ENCODE data around the gene MRAS. TPM values are rescaled to one million over a fixed set of nuclear protein-coding genes. Genes with fewer than 3 reads are reported as not detected.
A peak's percentile ranks its signal among the peaks of the same experiment; 100 is the strongest.
"Not testable (repeated sequence)": the region's sequence is repeated elsewhere in the genome, so short reads cannot be mapped to it uniquely, and the experiment has no call there.

Gene MRAS
- total RNA-seq, 2 donors from 2014 or later: 0.19 to 0.72 TPM

DNA sequence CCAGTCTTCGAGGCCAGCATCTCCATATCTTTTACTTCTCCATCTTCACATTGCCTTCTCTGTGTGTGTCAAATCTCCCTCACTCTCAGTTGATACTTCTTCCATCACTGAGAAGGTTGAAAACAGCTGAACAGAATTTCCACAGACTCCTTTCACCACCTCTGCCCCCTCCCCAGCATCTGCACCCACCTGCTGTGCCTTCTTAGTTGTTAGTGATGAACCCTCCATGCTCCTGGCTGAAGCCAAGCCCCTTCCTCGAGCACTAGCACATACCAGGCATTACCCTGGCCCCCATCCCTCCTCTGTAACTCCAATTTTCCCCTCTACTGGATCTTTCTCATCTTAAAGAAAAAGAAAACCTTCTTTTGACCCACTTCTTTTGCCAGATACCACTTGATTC lies 58.2 kb downstream of the MRAS start:
- Mint-ChIP-seq H3K9me3 (no peaks in the 10 kb centered on the region), H3K36me3 (ENCODE audit: insufficient read depth in 2 of 2) (no peaks in the 10 kb centered on the region), H3K27me3 (ENCODE audit: low read depth) (peaks cover 35% of the 10 kb centered on the region), H3K27ac (no peak overlapping the region), H3K4me1 (ENCODE audit: low read depth) (no peaks in the 10 kb centered on the region), H3K4me3 (no peak overlapping the region)
- DNase-seq: no peak
- ATAC-seq (replicated peaks in 1 of 2): no peak

GRCh38 chr3:138407236-138407907 lies 59.0 kb downstream of the MRAS start:
- Mint-ChIP-seq H3K27me3 (ENCODE audit: low read depth) (peaks cover 35% of the 10 kb centered on the region), H3K4me3 (no peak overlapping the region), H3K36me3 (ENCODE audit: insufficient read depth in 2 of 2) (no peaks in the 10 kb centered on the region), H3K9me3 (no peaks in the 10 kb centered on the region), H3K27ac (no peak overlapping the region), H3K4me1 (ENCODE audit: low read depth) (no peaks in the 10 kb centered on the region)
- ATAC-seq (replicated peaks in 1 of 2) (no peak), DNase-seq (no peak)

DNA sequence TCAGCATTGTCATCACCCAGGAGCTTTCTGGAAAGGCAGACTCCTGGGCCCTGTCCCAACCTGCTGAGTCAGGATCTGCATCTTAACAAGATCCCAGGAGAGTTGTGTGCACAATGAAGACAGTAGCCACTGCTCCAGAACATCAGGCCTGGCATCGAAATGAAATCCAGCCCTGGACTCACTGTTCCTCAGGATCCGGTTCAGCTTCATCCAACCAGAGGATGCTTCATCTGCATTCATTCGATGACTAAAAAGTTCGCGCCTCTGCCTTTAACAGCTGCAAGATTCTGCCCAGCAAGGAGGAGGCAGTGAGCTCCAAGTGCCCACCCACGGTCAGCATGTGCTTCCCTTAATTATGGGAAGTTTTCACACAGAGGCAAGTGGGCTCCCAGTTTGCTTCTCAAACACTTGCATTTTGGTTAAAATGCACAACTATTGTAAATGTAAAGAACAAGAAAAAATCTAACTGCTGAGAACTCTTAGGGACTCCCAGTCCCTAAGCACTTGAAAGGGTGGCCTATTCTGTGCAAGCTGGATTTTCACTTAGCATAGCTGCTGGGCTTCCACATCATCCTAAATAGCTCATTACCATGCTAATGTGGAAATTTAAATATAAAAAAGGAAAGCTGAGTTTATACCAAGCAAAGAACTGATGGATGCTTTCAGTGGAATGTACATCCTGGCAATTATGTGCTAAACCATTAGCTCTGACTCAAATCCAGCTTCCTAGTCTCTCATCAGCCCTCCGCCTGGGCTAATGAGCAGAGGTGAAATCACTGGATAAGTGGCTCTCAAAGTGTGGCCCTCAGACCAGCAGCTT lies 60.6 kb downstream of the MRAS start:
- Mint-ChIP-seq H3K4me1 (ENCODE audit: low read depth) (no peaks in the 10 kb centered on the region), H3K9me3 (no peaks in the 10 kb centered on the region), H3K36me3 (ENCODE audit: insufficient read depth in 2 of 2) (no peaks in the 10 kb centered on the region), H3K27me3 (ENCODE audit: low read depth) (peaks cover 35% of the 10 kb centered on the region), H3K4me3 (no peak overlapping the region), H3K27ac (no peak overlapping the region)
- ATAC-seq (replicated peaks in 1 of 2) (no peak), DNase-seq (no peak)

GRCh38 chr3:138412821-138413551 lies 64.6 kb downstream of the MRAS start:
- DNase-seq (no peak), ATAC-seq (replicated peaks in 1 of 2) (peak; percentile 43 to 46)
- Mint-ChIP-seq H3K36me3 (ENCODE audit: insufficient read depth in 2 of 2) (no peaks in the 10 kb centered on the region), H3K27me3 (ENCODE audit: low read depth) (peaks cover 10% of the 10 kb centered on the region), H3K4me1 (ENCODE audit: low read depth) (no peaks in the 10 kb centered on the region), H3K9me3 (no peaks in the 10 kb centered on the region), H3K27ac (no peak overlapping the region), H3K4me3 (no peak overlapping the region)

GRCh38 chr3:138416236-138416635 lies 67.9 kb downstream of the MRAS start:
- DNase-seq; H3K4me3 Mint-ChIP-seq; H3K27me3 Mint-ChIP-seq (ENCODE audit: low read depth); H3K9me3 Mint-ChIP-seq; H3K4me1 Mint-ChIP-seq (ENCODE audit: low read depth); H3K36me3 Mint-ChIP-seq (ENCODE audit: insufficient read depth in 2 of 2); ATAC-seq (replicated peaks in 1 of 2); H3K27ac Mint-ChIP-seq: not testable (repeated sequence)

DNA sequence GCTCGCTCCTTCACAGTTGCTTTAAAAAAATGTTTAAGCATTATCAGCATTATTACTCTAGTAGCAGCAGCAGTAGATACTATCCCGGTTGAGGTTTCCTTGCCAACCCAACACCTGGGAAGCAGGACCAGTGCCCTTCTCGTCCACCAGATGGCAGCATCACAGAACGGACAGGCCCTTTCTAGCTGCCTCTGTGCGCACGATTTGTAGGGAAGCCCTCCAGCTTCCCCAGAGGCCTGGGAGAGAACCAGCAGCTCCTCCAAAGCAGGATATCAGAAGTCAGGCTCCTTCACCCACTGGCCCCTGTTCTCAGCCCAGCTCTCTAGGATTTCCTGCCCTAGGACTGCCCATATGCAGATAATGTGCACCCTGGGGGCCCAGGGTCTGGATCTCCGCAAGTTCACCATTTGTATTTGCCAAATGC lies 69.2 kb downstream of the MRAS start:
- no peaks in the 10 kb centered on the region for H3K4me1 Mint-ChIP-seq (ENCODE audit: low read depth)
- H3K27ac Mint-ChIP-seq: no peak overlapping the region
- ATAC-seq (replicated peaks in 1 of 2) (peak; percentile 83), DNase-seq (peak; percentile 67 to 70)
- H3K4me3 Mint-ChIP-seq: no peak overlapping the region
- H3K36me3 Mint-ChIP-seq (ENCODE audit: insufficient read depth in 2 of 2): no peaks in the 10 kb centered on the region
- peaks cover 0 to 2% of the 10 kb centered on the region in 2 donors for H3K9me3 Mint-ChIP-seq
- no peaks in the 10 kb centered on the region for H3K27me3 Mint-ChIP-seq (ENCODE audit: low read depth)

- Mint-ChIP-seq H3K9me3 (peaks cover 0 to 2% of the 10 kb centered on the region in 2 donors), H3K27me3 (ENCODE audit: low read depth) (no peaks in the 10 kb centered on the region), H3K36me3 (ENCODE audit: insufficient read depth in 2 of 2) (no peaks in the 10 kb centered on the region), H3K27ac (no peak overlapping the region), H3K4me1 (ENCODE audit: low read depth) (no peaks in the 10 kb centered on the region), H3K4me3 (no peak overlapping the region)
- DNase-seq: no peak
- no peak for ATAC-seq (replicated peaks in 1 of 2)
These were observed 70.3 kb downstream of the MRAS start for GRCh38 chr3:138418601-138419206.

GRCh38 chr3:138423316-138423715 lies 74.9 kb downstream of the MRAS start:
- Mint-ChIP-seq H3K9me3 (peaks cover 0 to 2% of the 10 kb centered on the region in 2 donors), H3K4me3 (no peak overlapping the region), H3K27ac (no peak overlapping the region), H3K27me3 (ENCODE audit: low read depth) (no peaks in the 10 kb centered on the region), H3K4me1 (ENCODE audit: low read depth) (no peaks in the 10 kb centered on the region), H3K36me3 (ENCODE audit: insufficient read depth in 2 of 2) (no peaks in the 10 kb centered on the region)
- ATAC-seq (replicated peaks in 1 of 2): no peak
- no peak for DNase-seq

DNA sequence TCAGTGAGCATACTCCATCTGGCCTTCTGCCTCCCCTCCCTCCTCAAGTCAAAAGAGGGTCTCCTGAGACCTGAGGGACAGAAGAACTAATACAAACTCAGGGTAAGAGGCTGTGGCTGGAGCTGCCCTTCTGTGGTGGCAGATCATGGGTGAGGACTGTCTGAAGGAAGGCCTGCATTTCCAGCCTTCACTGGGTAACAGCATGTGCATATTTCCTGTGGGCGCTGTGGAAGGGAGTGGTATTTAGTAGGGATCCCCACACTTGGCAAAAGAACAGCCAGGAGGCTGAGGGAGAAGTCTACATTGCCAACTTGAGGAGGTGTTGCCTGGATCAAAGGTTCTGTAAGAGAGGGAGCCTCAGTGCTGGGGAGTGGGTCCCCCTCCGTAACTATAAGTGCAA lies 75.9 kb downstream of the MRAS start:
- Mint-ChIP-seq H3K27me3 (ENCODE audit: low read depth) (no peaks in the 10 kb centered on the region), H3K4me1 (ENCODE audit: low read depth) (no peaks in the 10 kb centered on the region), H3K27ac (no peak overlapping the region), H3K4me3 (no peak overlapping the region), H3K36me3 (ENCODE audit: insufficient read depth in 2 of 2) (no peaks in the 10 kb centered on the region), H3K9me3 (peaks cover 0 to 2% of the 10 kb centered on the region in 2 donors)
- ATAC-seq (replicated peaks in 1 of 2) (no peak), DNase-seq (no peak)

- DNase-seq (no peak), ATAC-seq (replicated peaks in 1 of 2) (no peak)
- H3K4me1 Mint-ChIP-seq (ENCODE audit: low read depth): no peaks in the 10 kb centered on the region
- peaks cover 0 to 2% of the 10 kb centered on the region in 2 donors for H3K9me3 Mint-ChIP-seq
- no peaks in the 10 kb centered on the region for H3K36me3 Mint-ChIP-seq (ENCODE audit: insufficient read depth in 2 of 2)
- no peak overlapping the region for H3K27ac Mint-ChIP-seq
- peaks cover 3% of the 10 kb centered on the region for H3K27me3 Mint-ChIP-seq (ENCODE audit: low read depth)
- H3K4me3 Mint-ChIP-seq: no peak overlapping the region
These were observed 77.8 kb downstream of the MRAS start for GRCh38 chr3:138426211-138426610.

GRCh38 chr3:138426754-138427153 lies 78.4 kb downstream of the MRAS start:
- not testable (repeated sequence) for H3K27me3 Mint-ChIP-seq (ENCODE audit: low read depth); DNase-seq; H3K27ac Mint-ChIP-seq; H3K36me3 Mint-ChIP-seq (ENCODE audit: insufficient read depth in 2 of 2); H3K4me3 Mint-ChIP-seq; ATAC-seq (replicated peaks in 1 of 2); H3K4me1 Mint-ChIP-seq (ENCODE audit: low read depth); H3K9me3 Mint-ChIP-seq

GRCh38 chr3:138429665-138430064 lies 81.3 kb downstream of the MRAS start:
- H3K9me3 Mint-ChIP-seq: no peaks in the 10 kb centered on the region
- H3K27me3 Mint-ChIP-seq (ENCODE audit: low read depth): peaks cover 31% of the 10 kb centered on the region
- H3K4me3 Mint-ChIP-seq: no peak overlapping the region
- no peak for ATAC-seq (replicated peaks in 1 of 2)
- peaks cover 6% of the 10 kb centered on the region for H3K4me1 Mint-ChIP-seq (ENCODE audit: low read depth)
- no peaks in the 10 kb centered on the region for H3K36me3 Mint-ChIP-seq (ENCODE audit: insufficient read depth in 2 of 2)
- no peak for DNase-seq
- no peak overlapping the region for H3K27ac Mint-ChIP-seq

Data from activated T-cell treated with anti-CD3 and anti-CD28 coated beads, Interleukin-2, amount 50 U/mL, for 72 hours (primary cell).